ENCODE results near the gene LRP8. TPM values are rescaled to one million over a fixed set of nuclear protein-coding genes. Genes with fewer than 3 reads are reported as not detected.

Gene LRP8
- total RNA-seq, 1 experiment from 2014 or later, result 69.5 TPM

GRCh38 chr1:53291574-53291973 is 36.3 kb downstream of the LRP8 start:
- no peaks in the 10 kb centered on the region for H3K9me3 Mint-ChIP-seq
- TF ChIP-seq SP1 (CRISPR knock-in tag; conservative IDR thresholded peaks at IDR 0.05), result no peak
- no peak for ATAC-seq
- no peaks in the 10 kb centered on the region for H3K27me3 Mint-ChIP-seq (ENCODE audit: low read depth)
- no peak for DNase-seq (ENCODE audit: low spot score)
- H3K36me3 Mint-ChIP-seq, result peaks cover 25% of the 10 kb centered on the region
- ChIA-PET POLR2A (no interaction called here), CTCF (interaction anchor here (1.0 to 1.5 kb wide), 3 partner anchors 15 to 183 kb away, joined by 3 to 7 read pairs (median 3); no protein-coding TSS in a partner anchor)
- peaks cover 30% of the 10 kb centered on the region for H3K4me1 Mint-ChIP-seq
- no peak overlapping the region for H3K27ac Mint-ChIP-seq
- no peak overlapping the region for H3K4me3 Mint-ChIP-seq

GRCh38 chr1:53288790-53289429 is 39.0 kb downstream of the LRP8 start:
- ATAC-seq, result no peak

GRCh38 chr1:53288002-53288789 is 39.7 kb downstream of the LRP8 start:
- H3K9me3 Mint-ChIP-seq, result no peaks in the 10 kb centered on the region
- peaks cover 25% of the 10 kb centered on the region for H3K4me1 Mint-ChIP-seq
- ATAC-seq (peak; percentile 40), DNase-seq (ENCODE audit: low spot score) (no peak)
- CTCF ChIA-PET, result interaction anchor here (0.8 to 3.2 kb wide), 7 partner anchors 9 to 394 kb away, joined by 3 to 16 read pairs (median 3); no protein-coding TSS in a partner anchor
- H3K36me3 Mint-ChIP-seq, result peaks cover 43% of the 10 kb centered on the region
- H3K27ac Mint-ChIP-seq, result peak overlapping the region; percentile 63; the same call in 1 of the 2 replicates
- TF ChIP-seq NR1H2 (CRISPR knock-in tag; IDR thresholded peaks at IDR 0.05), result no peak
- TF ChIP-seq USF2 (CRISPR knock-in tag; IDR thresholded peaks at IDR 0.05), result peak; percentile 68
- no peak for TF ChIP-seq SMAD4 (CRISPR knock-in tag; IDR thresholded peaks at IDR 0.05)
- no peak for TF ChIP-seq ZNF425 (CRISPR knock-in tag; conservative IDR thresholded peaks at IDR 0.05)
- no peak for TF ChIP-seq ZBTB21 (CRISPR knock-in tag; IDR thresholded peaks at IDR 0.05; ENCODE audit: borderline replicate concordance)
- TF ChIP-seq HMGA2 (CRISPR knock-in tag; IDR thresholded peaks at IDR 0.05), result no peak
- no peak for TF ChIP-seq IRF1 (CRISPR knock-in tag; IDR thresholded peaks at IDR 0.05)
- no peak for TF ChIP-seq HMGXB4 (CRISPR knock-in tag; IDR thresholded peaks at IDR 0.05)
- no peak for TF ChIP-seq MLX (CRISPR knock-in tag; IDR thresholded peaks at IDR 0.05)
- TF ChIP-seq E2F4 (CRISPR knock-in tag; IDR thresholded peaks at IDR 0.05; ENCODE audit: borderline replicate concordance, low read depth), result no peak
- peak; percentile 47; the same call in 1 of the 2 replicates for TF ChIP-seq USF1 (CRISPR knock-in tag; IDR thresholded peaks at IDR 0.05)
- no peaks in the 10 kb centered on the region for H3K27me3 Mint-ChIP-seq (ENCODE audit: low read depth)
- POLR2A ChIA-PET, result interaction anchor here (1.2 kb wide), 1 partner anchor 12 kb away, joined by 3 read pairs; no protein-coding TSS in a partner anchor
- H3K4me3 Mint-ChIP-seq, result no peak overlapping the region

More at GRCh38 chr1:53288790-53289429, 39.0 kb downstream of the LRP8 start:
- TF ChIP-seq RORB (CRISPR knock-in tag; IDR thresholded peaks at IDR 0.05) (no peak), ZNF232 (CRISPR knock-in tag; IDR thresholded peaks at IDR 0.05) (no peak)
- no peak for DNase-seq (ENCODE audit: low spot score)
- no peak overlapping the region for H3K27ac Mint-ChIP-seq
- no peak overlapping the region for H3K4me3 Mint-ChIP-seq
- H3K9me3 Mint-ChIP-seq, result no peaks in the 10 kb centered on the region
- peaks cover 29% of the 10 kb centered on the region for H3K4me1 Mint-ChIP-seq
- ChIA-PET POLR2A (interaction anchor here (0.9 to 1.2 kb wide), 2 partner anchors 13 to 29 kb away, joined by 3 read pairs; no protein-coding TSS in a partner anchor), CTCF (interaction anchor here (0.8 to 3.2 kb wide), 6 partner anchors 10 to 163 kb away, joined by 3 to 16 read pairs (median 3); no protein-coding TSS in a partner anchor)
- peaks cover 43% of the 10 kb centered on the region for H3K36me3 Mint-ChIP-seq
- no peaks in the 10 kb centered on the region for H3K27me3 Mint-ChIP-seq (ENCODE audit: low read depth)
